Measurements from ENCODE around the gene TSPAN18. TPM values are rescaled to one million over a fixed set of nuclear protein-coding genes. Genes with fewer than 3 reads are reported as not detected.

The TSPAN18 gene
- total RNA-seq, 1 experiment from 2014 or later = 2.8 TPM

DNA sequence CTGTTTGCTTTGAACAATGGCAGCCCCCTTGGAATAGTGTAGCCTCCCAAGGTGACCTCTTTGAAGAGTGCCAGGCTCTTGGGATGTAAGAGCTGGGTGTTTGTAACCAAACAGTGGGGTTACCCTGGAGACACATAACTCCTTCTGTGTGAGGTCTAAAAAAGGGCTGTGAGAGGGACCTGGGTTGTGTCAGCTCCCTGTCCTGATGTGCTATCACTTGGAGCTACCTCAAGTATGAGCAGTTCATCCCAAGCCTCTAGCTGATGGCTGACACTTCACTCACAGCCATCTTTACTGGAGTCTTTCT, 40.2 kb downstream of the TSPAN18 start:
- CTCF ChIA-PET = no interaction called here
- no peak overlapping the region for H3K4me3 ChIP-seq (ENCODE audit: low read depth, low read length, poor library complexity, severe bottlenecking)
- peak overlapping the region; percentile 28 for H3K27ac ChIP-seq (ENCODE audit: low read depth, low read length, poor library complexity, severe bottlenecking)
- no peak for TF ChIP-seq EZH2 (IDR thresholded peaks at IDR 0.05; ENCODE audit: borderline replicate concordance, low read depth, low read length, poor library complexity, severe bottlenecking)
- TF ChIP-seq, protein P1, sequence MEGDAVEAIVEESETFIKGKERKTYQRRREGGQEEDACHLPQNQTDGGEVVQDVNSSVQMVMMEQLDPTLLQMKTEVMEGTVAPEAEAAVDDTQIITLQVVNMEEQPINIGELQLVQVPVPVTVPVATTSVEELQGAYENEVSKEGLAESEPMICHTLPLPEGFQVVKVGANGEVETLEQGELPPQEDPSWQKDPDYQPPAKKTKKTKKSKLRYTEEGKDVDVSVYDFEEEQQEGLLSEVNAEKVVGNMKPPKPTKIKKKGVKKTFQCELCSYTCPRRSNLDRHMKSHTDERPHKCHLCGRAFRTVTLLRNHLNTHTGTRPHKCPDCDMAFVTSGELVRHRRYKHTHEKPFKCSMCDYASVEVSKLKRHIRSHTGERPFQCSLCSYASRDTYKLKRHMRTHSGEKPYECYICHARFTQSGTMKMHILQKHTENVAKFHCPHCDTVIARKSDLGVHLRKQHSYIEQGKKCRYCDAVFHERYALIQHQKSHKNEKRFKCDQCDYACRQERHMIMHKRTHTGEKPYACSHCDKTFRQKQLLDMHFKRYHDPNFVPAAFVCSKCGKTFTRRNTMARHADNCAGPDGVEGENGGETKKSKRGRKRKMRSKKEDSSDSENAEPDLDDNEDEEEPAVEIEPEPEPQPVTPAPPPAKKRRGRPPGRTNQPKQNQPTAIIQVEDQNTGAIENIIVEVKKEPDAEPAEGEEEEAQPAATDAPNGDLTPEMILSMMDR (conservative IDR thresholded peaks at IDR 0.05; ENCODE audit: low read depth, low read length) = no peak
- no peaks in the 10 kb centered on the region for H3K27me3 ChIP-seq (replicated peaks; ENCODE audit: insufficient read depth, low read depth, low read length, poor library complexity)
- no TSS peak for BruUV-seq (replicated peaks)
- H3K36me3 ChIP-seq (ENCODE audit: insufficient read depth, low read length, poor library complexity, severe bottlenecking) = no peaks in the 10 kb centered on the region
- peaks cover 12% of the 10 kb centered on the region for H3K9me3 ChIP-seq (ENCODE audit: low read depth, low read length, poor library complexity, severe bottlenecking)
- peaks cover 47% of the 10 kb centered on the region for H3K4me1 ChIP-seq (ENCODE audit: insufficient read depth, low read length, poor library complexity, severe bottlenecking)
- no peak for DNase-seq (ENCODE audit: low spot score)
- intact Hi-C loops (cut with micrococcal nuclease; ENCODE audit: unreplicated experiment) = no loop called here
- POLR2A ChIA-PET (ENCODE audit: low non-redundant PET) = interaction anchor here (0.5 kb wide), 1 partner anchor 31 kb away, joined by 3 read pairs; no protein-coding TSS in a partner anchor

- Histone ChIP-seq H3K27ac (ENCODE audit: low read depth, low read length, poor library complexity, severe bottlenecking) (no peak overlapping the region), H3K4me1 (ENCODE audit: insufficient read depth, low read length, poor library complexity, severe bottlenecking) (peaks cover 42% of the 10 kb centered on the region), H3K9me3 (ENCODE audit: low read depth, low read length, poor library complexity, severe bottlenecking) (peaks cover 12% of the 10 kb centered on the region), H3K4me3 (ENCODE audit: low read depth, low read length, poor library complexity, severe bottlenecking) (no peak overlapping the region), H3K36me3 (ENCODE audit: insufficient read depth, low read length, poor library complexity, severe bottlenecking) (no peaks in the 10 kb centered on the region), H3K27me3 (replicated peaks; ENCODE audit: insufficient read depth, low read depth, low read length, poor library complexity) (no peaks in the 10 kb centered on the region)
- intact Hi-C loops (cut with micrococcal nuclease; ENCODE audit: unreplicated experiment) = no loop called here
- ChIA-PET CTCF (no interaction called here), POLR2A (ENCODE audit: low non-redundant PET) (interaction anchor here (0.5 kb wide), 1 partner anchor 31 kb away, joined by 3 read pairs; no protein-coding TSS in a partner anchor)
- no peak for TF ChIP-seq EZH2 (IDR thresholded peaks at IDR 0.05; ENCODE audit: borderline replicate concordance, low read depth, low read length, poor library complexity, severe bottlenecking)
- TF ChIP-seq, protein P1 (conservative IDR thresholded peaks at IDR 0.05; ENCODE audit: low read depth, low read length) = no peak
- no peak for DNase-seq (ENCODE audit: low spot score)
- BruUV-seq (replicated peaks) = no TSS peak
These were observed 40.7 kb downstream of the TSPAN18 start for GRCh38 chr11:44767421-44767820.

DNA sequence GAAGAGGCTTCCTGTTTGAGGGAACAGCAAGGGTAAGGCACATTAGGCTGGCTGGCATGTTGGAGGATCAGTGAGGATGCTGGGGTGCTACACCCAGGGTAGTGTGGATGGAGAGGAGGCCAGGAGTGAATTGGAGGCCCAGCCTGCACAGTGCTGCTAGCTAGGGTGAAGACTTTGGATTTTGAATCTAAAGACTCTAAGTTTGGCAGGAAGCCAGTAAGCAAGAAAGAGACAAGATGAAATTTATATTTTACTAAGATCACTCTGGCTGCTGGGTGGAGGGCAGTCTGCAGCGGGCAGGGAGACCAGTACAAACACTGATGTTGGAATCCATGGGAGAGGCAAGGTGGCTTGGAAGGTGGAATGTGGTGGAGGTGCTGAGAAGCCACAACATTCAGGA, 43.6 kb downstream of the TSPAN18 start:
- ChIA-PET POLR2A (ENCODE audit: low non-redundant PET) (no interaction called here), CTCF (no interaction called here)
- no TSS peak for BruUV-seq (replicated peaks)
- peaks cover 48% of the 10 kb centered on the region for H3K4me1 ChIP-seq (ENCODE audit: insufficient read depth, low read length, poor library complexity, severe bottlenecking)
- no peaks in the 10 kb centered on the region for H3K36me3 ChIP-seq (ENCODE audit: insufficient read depth, low read length, poor library complexity, severe bottlenecking)
- peaks cover 12% of the 10 kb centered on the region for H3K9me3 ChIP-seq (ENCODE audit: low read depth, low read length, poor library complexity, severe bottlenecking)
- H3K27ac ChIP-seq (ENCODE audit: low read depth, low read length, poor library complexity, severe bottlenecking) = no peak overlapping the region
- TF ChIP-seq EZH2 (IDR thresholded peaks at IDR 0.05; ENCODE audit: borderline replicate concordance, low read depth, low read length, poor library complexity, severe bottlenecking) = no peak
- TF ChIP-seq, protein P1 (conservative IDR thresholded peaks at IDR 0.05; ENCODE audit: low read depth, low read length) = no peak
- no peak overlapping the region for H3K4me3 ChIP-seq (ENCODE audit: low read depth, low read length, poor library complexity, severe bottlenecking)
- no peaks in the 10 kb centered on the region for H3K27me3 ChIP-seq (replicated peaks; ENCODE audit: insufficient read depth, low read depth, low read length, poor library complexity)
- intact Hi-C loops (cut with micrococcal nuclease; ENCODE audit: unreplicated experiment) = no loop called here
- no peak for DNase-seq (ENCODE audit: low spot score)

All from A673 (cell line).